Esophagus squamous epithelium (tissue), 5 donors: ENCODE results near the gene FNDC7. TPM values are rescaled to one million over a fixed set of nuclear protein-coding genes. Genes with fewer than 3 reads are reported as not detected.

Experiments used
- DNase-seq: peaks from one replicate; lab custom pipeline; 2025; lab: John Stamatoyannopoulos, UW
- H3K27ac ChIP-seq, 4 donors: fragments of 200-600 bp; sonication (generic); one replicate each; pipeline ENCODE4 v1.5.1; 2016 to 2019; ENCODE audit warnings: mild to moderate bottlenecking in 1 of 4
- H3K27me3 ChIP-seq, 4 donors: fragments of 200-600 bp; sonication (generic); 1 replicate in 3 of 4; 2 replicates in 1 of 4; pipeline versions ENCODE4 v1.5.1 to v1.6.0; 2017 to 2021; ENCODE audit warnings: antibody characterized with exemption in 1 of 4
- H3K36me3 ChIP-seq, 3 donors: fragments of 200-600 bp; sonication (generic); one replicate each; pipeline ENCODE4 v1.5.1; 2016 to 2019
- H3K4me1 ChIP-seq, 3 donors: fragments of 200-600 bp; sonication (generic); one replicate each; pipeline ENCODE4 v1.5.1; 2017 to 2019
- H3K4me3 ChIP-seq, 4 donors: fragments of 200-600 bp; sonication (generic); 1 replicate in 3 of 4; 2 replicates in 1 of 4; pipeline ENCODE4 v1.5.1; 2016 to 2019; ENCODE audit warnings: mild to moderate bottlenecking in 2 of 4, moderate library complexity in 1 of 4
- H3K9me3 ChIP-seq, 3 donors: fragments of 200-600 bp; sonication (generic); one replicate each; pipeline ENCODE4 v1.5.1; 2016 to 2019
- CTCF ChIP-seq, 6 experiments: fragments of 450-650 bp in 4 of 6; fragments of 200-600 bp in 2 of 6; sonication (generic) in 2 of 6; IDR thresholded peaks; one replicate each; pipeline ENCODE4 v1.5.1; 2016 to 2019; ENCODE audit warnings: antibody characterized with exemption in 6 of 6, mild to moderate bottlenecking in 4 of 6, moderate library complexity in 4 of 6
- POLR2A ChIP-seq, 4 donors: fragments of 450-650 bp; IDR thresholded peaks; one replicate each; pipeline ENCODE4 v1.6.1; 2017; ENCODE audit warnings: antibody characterized with exemption in 4 of 4, mild to moderate bottlenecking in 4 of 4, moderate library complexity in 3 of 4
- WGBS, 2 donors: methylation state at CpG; one replicate each; pipeline ENCODE4 v1.1.5; 2018; 5-methylcytosine and 5-hydroxymethylcytosine counted together
- intact Hi-C: fragments of 100-400 bp; cut with DNase I; formaldehyde crosslinking; loops from one replicate; pipeline ENCODE4 v1.15.0; 2022
- total RNA-seq, 4 donors: library from RNA; depleted of rRNA; stranded (reverse); fragments of >200 nt; gene quantifications; one replicate each; pipeline ENCODE4 v1.1.0, GENCODE V29; 2016
- donor health status: DM: yes; HTN: yes; CAD: no.

FNDC7 gene
- total RNA-seq, 4 donors from 2014 or later: not detected

GRCh38 chr1:108691942-108692723 lies 20.6 kb upstream of the FNDC7 start, which contains the start of gene PRPF38B:
Gene PRPF38B, plus strand, starts transcription at chr1:108692310. Its CDS starts 282 bp downstream, at chr1:108692592.
- TF ChIP-seq POLR2A (IDR thresholded peaks at IDR 0.05) (peak in 3 of 4 donors; percentile 31 to 97 (median 85)), CTCF (IDR thresholded peaks at IDR 0.05) (no peak)
- peak within 1 kb of the TSS; percentile 95 to 99 (median 98) for H3K27ac ChIP-seq
- 0% methylated on average over 4 to 8 of the region's 59 CpGs for WGBS, 2 donors

GRCh38 chr1:108692724-108693655 lies 19.7 kb upstream of the FNDC7 start:
- peak in 1 of 4 donors; percentile 10 for TF ChIP-seq POLR2A (IDR thresholded peaks at IDR 0.05)
- peak in 2 of 6 experiments; percentile 10 to 20 for TF ChIP-seq CTCF (IDR thresholded peaks at IDR 0.05)
- 0% methylated on average over 17 to 25 of the region's 36 CpGs for WGBS, 2 donors
- intact Hi-C loops: no loop called here
- H3K9me3 ChIP-seq: no peaks in the 10 kb centered on the region
- H3K4me3 ChIP-seq: peak overlapping the region; percentile 75 to 92 (median 88)
- no peaks in the 10 kb centered on the region for H3K27me3 ChIP-seq
- H3K36me3 ChIP-seq: peaks cover 0 to 28% (median 7%) of the 10 kb centered on the region in 3 donors
- peak overlapping the region; percentile 95 to 99 (median 98) for H3K27ac ChIP-seq
- peaks cover 7 to 48% (median 15%) of the 10 kb centered on the region in 3 donors for H3K4me1 ChIP-seq
- DNase-seq: no peak

More at GRCh38 chr1:108691942-108692723, 20.6 kb upstream of the FNDC7 start, which contains the start of gene PRPF38B:
- H3K9me3 ChIP-seq: no peaks in the 10 kb centered on the region
- H3K4me3 ChIP-seq: peak within 1 kb of the TSS; percentile 75 to 92 (median 88)
- DNase-seq: peak; percentile 79
- intact Hi-C loops: no loop called here
- H3K4me1 ChIP-seq: peaks cover 7 to 47% (median 15%) of the 10 kb centered on the region in 3 donors
- peaks cover 0 to 19% (median 0%) of the 10 kb centered on the region in 3 donors for H3K36me3 ChIP-seq
- no peaks in the 10 kb centered on the region for H3K27me3 ChIP-seq

GRCh38 chr1:108695535-108695934 lies 17.2 kb upstream of the FNDC7 start:
- no peaks in the 10 kb centered on the region for H3K9me3 ChIP-seq
- no peak overlapping the region for H3K4me3 ChIP-seq
- no peak for DNase-seq
- H3K4me1 ChIP-seq: peaks cover 7 to 48% (median 15%) of the 10 kb centered on the region in 3 donors
- intact Hi-C loops: no loop called here
- H3K36me3 ChIP-seq: peaks cover 5 to 53% (median 15%) of the 10 kb centered on the region in 3 donors
- no peaks in the 10 kb centered on the region for H3K27me3 ChIP-seq
- 68 to 69% methylated on average over 5 of the region's 5 CpGs for WGBS, 2 donors
- H3K27ac ChIP-seq: peak overlapping the region in 1 of 4 donors; percentile 99
- TF ChIP-seq CTCF (IDR thresholded peaks at IDR 0.05) (no peak), POLR2A (IDR thresholded peaks at IDR 0.05) (no peak)

GRCh38 chr1:108699375-108700332 lies 13.1 kb upstream of the FNDC7 start:
- 79 to 87% methylated on average over 22 of the region's 22 CpGs for WGBS, 2 donors
- peak overlapping the region in 1 of 4 donors; percentile 0 for H3K27ac ChIP-seq
- H3K4me3 ChIP-seq: no peak overlapping the region
- no peak for TF ChIP-seq POLR2A (IDR thresholded peaks at IDR 0.05)
- peaks cover 5 to 73% (median 15%) of the 10 kb centered on the region in 3 donors for H3K36me3 ChIP-seq
- no peak for DNase-seq
- H3K27me3 ChIP-seq: no peaks in the 10 kb centered on the region
- no peaks in the 10 kb centered on the region for H3K9me3 ChIP-seq
- intact Hi-C loops: no loop called here
- H3K4me1 ChIP-seq: peaks cover 0 to 32% (median 10%) of the 10 kb centered on the region in 3 donors
